Measurements from ENCODE around the gene ZNF397.

DNA sequence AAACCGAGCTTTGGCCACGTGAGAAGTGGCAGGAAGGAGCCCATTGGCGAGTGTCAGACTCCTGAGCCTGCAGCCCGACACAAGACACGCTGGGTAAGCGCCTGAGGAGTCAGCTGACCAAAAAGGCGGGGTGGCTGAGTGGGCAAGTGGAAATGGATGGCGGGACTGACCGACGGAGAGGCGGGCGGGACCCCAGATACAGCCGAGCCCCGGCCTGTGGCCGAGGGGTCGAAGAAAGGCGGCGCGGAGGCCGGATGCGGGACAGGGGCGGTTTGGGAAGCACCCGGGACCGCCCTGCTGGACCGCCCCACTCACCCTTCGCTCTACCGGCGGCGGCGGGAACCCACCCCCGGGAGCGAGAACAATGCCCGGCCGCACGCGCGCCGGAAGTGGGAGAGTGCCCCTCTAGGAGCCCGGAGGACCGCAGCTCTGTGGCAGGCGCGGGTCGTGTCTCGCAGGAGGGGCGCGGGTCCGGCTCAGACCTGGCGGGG, 26.4 kb downstream of the ZNF397 start:
- TF ChIP-seq, protein P1, sequence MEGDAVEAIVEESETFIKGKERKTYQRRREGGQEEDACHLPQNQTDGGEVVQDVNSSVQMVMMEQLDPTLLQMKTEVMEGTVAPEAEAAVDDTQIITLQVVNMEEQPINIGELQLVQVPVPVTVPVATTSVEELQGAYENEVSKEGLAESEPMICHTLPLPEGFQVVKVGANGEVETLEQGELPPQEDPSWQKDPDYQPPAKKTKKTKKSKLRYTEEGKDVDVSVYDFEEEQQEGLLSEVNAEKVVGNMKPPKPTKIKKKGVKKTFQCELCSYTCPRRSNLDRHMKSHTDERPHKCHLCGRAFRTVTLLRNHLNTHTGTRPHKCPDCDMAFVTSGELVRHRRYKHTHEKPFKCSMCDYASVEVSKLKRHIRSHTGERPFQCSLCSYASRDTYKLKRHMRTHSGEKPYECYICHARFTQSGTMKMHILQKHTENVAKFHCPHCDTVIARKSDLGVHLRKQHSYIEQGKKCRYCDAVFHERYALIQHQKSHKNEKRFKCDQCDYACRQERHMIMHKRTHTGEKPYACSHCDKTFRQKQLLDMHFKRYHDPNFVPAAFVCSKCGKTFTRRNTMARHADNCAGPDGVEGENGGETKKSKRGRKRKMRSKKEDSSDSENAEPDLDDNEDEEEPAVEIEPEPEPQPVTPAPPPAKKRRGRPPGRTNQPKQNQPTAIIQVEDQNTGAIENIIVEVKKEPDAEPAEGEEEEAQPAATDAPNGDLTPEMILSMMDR (conservative IDR thresholded peaks at IDR 0.05 in 1 of 2, IDR thresholded peaks at IDR 0.05 in 1 of 2; ENCODE audit: low read depth in 1 of 2, low read length in 2 of 2), result no peak
- no peak for TF ChIP-seq EZH2 (IDR thresholded peaks at IDR 0.05; ENCODE audit: low read length, missing control alignments)

Measured in fibroblast of lung (primary cell).